DND-41 (cell line): Measurements from ENCODE around the gene SERPING1.

Experiments
- EZH2 ChIP-seq: IDR thresholded peaks from 3 replicates; pipeline ENCODE4 v1.6.1; 2012; ENCODE audit warnings: borderline replicate concordance, low read depth, mild to moderate bottlenecking, moderate library complexity, low read length, inconsistent platforms; ENCODE audit not compliant: severe bottlenecking
- TF ChIP-seq, protein P1 (sequence below): IDR thresholded peaks from 2 replicates; pipeline ENCODE4 v1.5.1; 2012; ENCODE audit warnings: borderline replicate concordance, low read length, moderate library complexity, mild to moderate bottlenecking; ENCODE audit not compliant: poor library complexity, severe bottlenecking; ENCODE audit errors: extremely low read depth

DNA sequence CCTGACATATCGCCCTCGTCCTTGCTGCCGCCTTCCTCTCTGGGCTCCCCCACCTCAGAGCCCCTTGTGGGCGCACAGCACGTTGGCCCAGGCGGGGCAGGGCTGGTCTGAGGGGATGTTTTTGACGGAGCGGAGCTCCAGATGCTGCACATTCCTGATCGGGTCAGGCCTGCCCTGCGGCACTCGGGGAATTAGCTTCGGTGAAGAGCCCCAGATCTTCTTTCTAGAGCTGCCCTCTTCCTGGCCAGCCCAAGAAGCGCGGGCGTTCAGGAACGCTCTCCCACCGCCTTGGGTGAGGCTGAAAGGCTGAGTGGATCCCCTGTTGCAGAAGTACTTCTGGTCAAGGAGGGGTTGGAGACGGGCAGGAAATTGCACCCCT is 40.1 kb downstream of the SERPING1 start:
- TF ChIP-seq, protein P1, sequence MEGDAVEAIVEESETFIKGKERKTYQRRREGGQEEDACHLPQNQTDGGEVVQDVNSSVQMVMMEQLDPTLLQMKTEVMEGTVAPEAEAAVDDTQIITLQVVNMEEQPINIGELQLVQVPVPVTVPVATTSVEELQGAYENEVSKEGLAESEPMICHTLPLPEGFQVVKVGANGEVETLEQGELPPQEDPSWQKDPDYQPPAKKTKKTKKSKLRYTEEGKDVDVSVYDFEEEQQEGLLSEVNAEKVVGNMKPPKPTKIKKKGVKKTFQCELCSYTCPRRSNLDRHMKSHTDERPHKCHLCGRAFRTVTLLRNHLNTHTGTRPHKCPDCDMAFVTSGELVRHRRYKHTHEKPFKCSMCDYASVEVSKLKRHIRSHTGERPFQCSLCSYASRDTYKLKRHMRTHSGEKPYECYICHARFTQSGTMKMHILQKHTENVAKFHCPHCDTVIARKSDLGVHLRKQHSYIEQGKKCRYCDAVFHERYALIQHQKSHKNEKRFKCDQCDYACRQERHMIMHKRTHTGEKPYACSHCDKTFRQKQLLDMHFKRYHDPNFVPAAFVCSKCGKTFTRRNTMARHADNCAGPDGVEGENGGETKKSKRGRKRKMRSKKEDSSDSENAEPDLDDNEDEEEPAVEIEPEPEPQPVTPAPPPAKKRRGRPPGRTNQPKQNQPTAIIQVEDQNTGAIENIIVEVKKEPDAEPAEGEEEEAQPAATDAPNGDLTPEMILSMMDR: no peak
- no peak for TF ChIP-seq EZH2
